ENCODE data around the gene EPHA4. TPM values are rescaled to one million over a fixed set of nuclear protein-coding genes. Genes with fewer than 3 reads are reported as not detected.

EPHA4 gene
- total and polyA plus RNA-seq, 2 donors (not counting 1 experiment from before 2014, with no cell fraction given), result 9.6 to 21.0 TPM

DNA sequence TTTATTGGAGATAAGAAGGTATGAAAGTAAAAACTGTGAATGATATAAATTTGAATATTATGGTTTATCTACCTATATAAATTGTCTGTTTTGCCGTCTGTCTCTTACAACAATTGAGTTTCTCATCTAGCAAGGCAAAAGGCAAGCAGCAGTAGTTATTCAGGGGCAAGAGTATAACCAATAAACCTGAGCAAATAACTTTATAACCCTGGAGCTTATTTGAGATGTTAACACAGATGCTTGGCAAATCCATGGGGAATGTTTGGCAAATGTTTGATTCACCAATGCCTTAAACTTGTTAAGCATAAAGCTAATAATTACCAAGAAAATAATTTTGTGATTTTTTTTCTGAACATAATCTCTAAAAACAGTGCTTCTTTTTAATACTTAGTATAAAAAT is 9.9 kb upstream of the EPHA4 start:
- H3K4me2 ChIP-seq (ENCODE audit: extremely low read depth, insufficient read depth, low read length), result no peak overlapping the region
- H3K9ac ChIP-seq (ENCODE audit: insufficient read depth, low read length), result no peak overlapping the region
- H3K27ac ChIP-seq (ENCODE audit: insufficient read depth, low read length), result no peak overlapping the region
- DNase-seq (ENCODE audit: low read depth in 2 of 2), result no peak
- no peaks in the 10 kb centered on the region for H3K4me1 ChIP-seq (ENCODE audit: control insufficient read depth, extremely low read depth, insufficient read depth, low read length)
- H3K4me3 ChIP-seq (replicated peaks in 1 of 4; ENCODE audit: control extremely low read depth in 1 of 4, insufficient read depth in 1 of 4, low read depth in 3 of 4, low read length in 4 of 4), result no peak overlapping the region
- H3K79me2 ChIP-seq (ENCODE audit: control insufficient read depth, insufficient read depth, low read length), result no peaks in the 10 kb centered on the region
- H4K20me1 ChIP-seq (ENCODE audit: control insufficient read depth, extremely low read depth, insufficient read depth, low read length), result no peaks in the 10 kb centered on the region
- no peaks in the 10 kb centered on the region for H3K9me3 ChIP-seq (ENCODE audit: control insufficient read depth, insufficient read depth, low read depth, low read length)
- no peak overlapping the region for H2AFZ ChIP-seq (ENCODE audit: low read length)
- no peak for TF ChIP-seq EZH2 (IDR thresholded peaks at IDR 0.05; ENCODE audit: low read length, missing control alignments)
- TF ChIP-seq, protein P1, sequence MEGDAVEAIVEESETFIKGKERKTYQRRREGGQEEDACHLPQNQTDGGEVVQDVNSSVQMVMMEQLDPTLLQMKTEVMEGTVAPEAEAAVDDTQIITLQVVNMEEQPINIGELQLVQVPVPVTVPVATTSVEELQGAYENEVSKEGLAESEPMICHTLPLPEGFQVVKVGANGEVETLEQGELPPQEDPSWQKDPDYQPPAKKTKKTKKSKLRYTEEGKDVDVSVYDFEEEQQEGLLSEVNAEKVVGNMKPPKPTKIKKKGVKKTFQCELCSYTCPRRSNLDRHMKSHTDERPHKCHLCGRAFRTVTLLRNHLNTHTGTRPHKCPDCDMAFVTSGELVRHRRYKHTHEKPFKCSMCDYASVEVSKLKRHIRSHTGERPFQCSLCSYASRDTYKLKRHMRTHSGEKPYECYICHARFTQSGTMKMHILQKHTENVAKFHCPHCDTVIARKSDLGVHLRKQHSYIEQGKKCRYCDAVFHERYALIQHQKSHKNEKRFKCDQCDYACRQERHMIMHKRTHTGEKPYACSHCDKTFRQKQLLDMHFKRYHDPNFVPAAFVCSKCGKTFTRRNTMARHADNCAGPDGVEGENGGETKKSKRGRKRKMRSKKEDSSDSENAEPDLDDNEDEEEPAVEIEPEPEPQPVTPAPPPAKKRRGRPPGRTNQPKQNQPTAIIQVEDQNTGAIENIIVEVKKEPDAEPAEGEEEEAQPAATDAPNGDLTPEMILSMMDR (conservative IDR thresholded peaks at IDR 0.05 in 1 of 2, IDR thresholded peaks at IDR 0.05 in 1 of 2; ENCODE audit: low read depth in 1 of 2, low read length in 2 of 2), result no peak
- H3K27me3 ChIP-seq (ENCODE audit: control insufficient read depth, insufficient read depth, low read length), result no peaks in the 10 kb centered on the region
- H3K36me3 ChIP-seq (ENCODE audit: control insufficient read depth, insufficient read depth, low read length), result no peaks in the 10 kb centered on the region

DNA sequence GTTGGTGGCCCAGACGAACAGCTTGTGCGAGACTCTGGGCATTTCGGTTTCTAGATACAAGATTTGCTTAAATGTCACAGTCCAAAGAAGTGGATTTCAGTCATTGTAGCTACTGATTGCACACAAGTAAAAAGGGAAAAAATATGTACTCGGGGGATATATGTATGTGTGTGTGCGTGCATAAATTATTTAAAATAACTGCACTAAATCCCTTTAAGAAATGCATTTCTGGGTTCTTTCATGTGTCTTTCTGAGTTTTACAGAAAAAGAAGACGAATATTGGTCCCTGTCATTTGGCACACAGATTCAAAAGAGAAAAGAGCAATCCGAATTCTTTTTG is 2.1 kb upstream of the EPHA4 start:
- peak overlapping the region; percentile 97 for H3K4me2 ChIP-seq (ENCODE audit: extremely low read depth, insufficient read depth, low read length)
- H3K79me2 ChIP-seq (ENCODE audit: control insufficient read depth, insufficient read depth, low read length), result peaks cover 15% of the 10 kb centered on the region
- peaks cover 5% of the 10 kb centered on the region for H3K27me3 ChIP-seq (ENCODE audit: control insufficient read depth, insufficient read depth, low read length)
- no peaks in the 10 kb centered on the region for H4K20me1 ChIP-seq (ENCODE audit: control insufficient read depth, extremely low read depth, insufficient read depth, low read length)
- H2AFZ ChIP-seq (ENCODE audit: low read length), result no peak overlapping the region
- H3K4me1 ChIP-seq (ENCODE audit: control insufficient read depth, extremely low read depth, insufficient read depth, low read length), result no peaks in the 10 kb centered on the region
- no peaks in the 10 kb centered on the region for H3K9me3 ChIP-seq (ENCODE audit: control insufficient read depth, insufficient read depth, low read depth, low read length)
- H3K27ac ChIP-seq (ENCODE audit: insufficient read depth, low read length), result no peak overlapping the region
- DNase-seq (ENCODE audit: low read depth in 2 of 2), result no peak
- H3K9ac ChIP-seq (ENCODE audit: insufficient read depth, low read length), result no peak overlapping the region
- no peak for TF ChIP-seq EZH2 (IDR thresholded peaks at IDR 0.05; ENCODE audit: low read length, missing control alignments)
- TF ChIP-seq, protein P1 (conservative IDR thresholded peaks at IDR 0.05 in 1 of 2, IDR thresholded peaks at IDR 0.05 in 1 of 2; ENCODE audit: low read depth in 1 of 2, low read length in 2 of 2), result no peak
- H3K4me3 ChIP-seq (replicated peaks in 1 of 4; ENCODE audit: control extremely low read depth in 1 of 4, insufficient read depth in 1 of 4, low read depth in 3 of 4, low read length in 4 of 4), result peak overlapping the region; percentile 61 to 95 (median 86)
- H3K36me3 ChIP-seq (ENCODE audit: control insufficient read depth, insufficient read depth, low read length), result no peaks in the 10 kb centered on the region

DNA sequence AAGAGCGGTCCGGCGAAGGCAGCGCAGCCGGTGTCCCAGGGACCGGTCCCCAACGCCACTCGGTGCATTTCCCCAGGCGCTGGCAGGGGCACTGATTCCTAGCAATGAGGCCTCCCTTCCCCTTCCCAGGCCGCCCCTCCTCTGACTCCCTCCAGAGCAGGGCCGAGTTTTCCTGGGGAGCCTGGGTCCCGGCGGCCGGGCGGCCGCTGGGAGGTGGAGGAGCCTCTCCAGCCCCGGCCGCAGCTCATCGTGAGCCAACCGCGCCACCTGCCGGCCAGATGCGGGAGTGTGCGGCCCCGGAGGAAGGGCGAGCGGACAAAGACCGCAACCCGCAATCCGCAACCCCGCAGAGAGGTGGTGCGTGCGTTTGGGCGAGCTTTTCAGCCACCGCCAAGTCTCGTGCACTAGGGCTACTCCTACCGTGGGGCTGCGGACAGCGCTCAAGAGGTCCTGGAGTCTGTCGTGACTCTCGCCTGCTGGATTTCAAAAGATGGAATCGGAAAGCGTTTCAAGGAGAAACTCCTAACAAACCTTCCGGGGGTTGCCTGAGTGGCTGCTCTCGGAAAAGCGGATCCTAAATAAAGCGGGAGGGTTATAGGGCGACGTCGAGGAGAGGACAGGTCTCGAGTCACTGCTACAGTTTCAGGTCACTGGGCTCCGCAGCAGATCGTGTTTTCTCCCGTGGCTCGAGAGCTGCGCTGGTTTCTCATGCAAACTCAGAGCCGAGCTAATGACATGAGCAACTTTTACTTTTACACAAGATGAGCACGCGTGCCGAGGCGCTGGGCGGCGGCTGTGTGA is 1.5 kb upstream of the EPHA4 start:
- H3K9ac ChIP-seq (ENCODE audit: insufficient read depth, low read length), result peak overlapping the region; percentile 49
- peak overlapping the region; percentile 97 for H2AFZ ChIP-seq (ENCODE audit: low read length)
- H3K9me3 ChIP-seq (ENCODE audit: control insufficient read depth, insufficient read depth, low read depth, low read length), result no peaks in the 10 kb centered on the region
- no peaks in the 10 kb centered on the region for H3K36me3 ChIP-seq (ENCODE audit: control insufficient read depth, insufficient read depth, low read length)
- peaks cover 15% of the 10 kb centered on the region for H3K79me2 ChIP-seq (ENCODE audit: control insufficient read depth, insufficient read depth, low read length)
- DNase-seq (ENCODE audit: low read depth in 2 of 2), result peak; percentile 75 to 77
- no peaks in the 10 kb centered on the region for H3K4me1 ChIP-seq (ENCODE audit: control insufficient read depth, extremely low read depth, insufficient read depth, low read length)
- no peaks in the 10 kb centered on the region for H4K20me1 ChIP-seq (ENCODE audit: control insufficient read depth, extremely low read depth, insufficient read depth, low read length)
- H3K27me3 ChIP-seq (ENCODE audit: control insufficient read depth, insufficient read depth, low read length), result peaks cover 5% of the 10 kb centered on the region
- H3K4me2 ChIP-seq (ENCODE audit: extremely low read depth, insufficient read depth, low read length), result peak overlapping the region; percentile 97
- peak overlapping the region; percentile 60 for H3K27ac ChIP-seq (ENCODE audit: insufficient read depth, low read length)
- H3K4me3 ChIP-seq (replicated peaks in 1 of 4; ENCODE audit: control extremely low read depth in 1 of 4, insufficient read depth in 1 of 4, low read depth in 3 of 4, low read length in 4 of 4), result peak overlapping the region; percentile 61 to 95 (median 86)
- TF ChIP-seq, protein P1 (conservative IDR thresholded peaks at IDR 0.05 in 1 of 2, IDR thresholded peaks at IDR 0.05 in 1 of 2; ENCODE audit: low read depth in 1 of 2, low read length in 2 of 2), result peak; percentile 80 to 94
- no peak for TF ChIP-seq EZH2 (IDR thresholded peaks at IDR 0.05; ENCODE audit: low read length, missing control alignments)

Data from fibroblast of lung (primary cell).